Neuronal stem cell (in vitro differentiated cells): Measurements from ENCODE around the gene NXN.
A peak's percentile ranks its signal among the peaks of the same experiment; 100 is the strongest.

Experiments used
- DNase-seq: peaks from one replicate; pipeline ENCODE4 v3.0.0-alpha.2; 2013; ENCODE audit warnings: low spot score
- H2AFZ ChIP-seq: one replicate; pipeline ENCODE4 v1.6.1; 2013; ENCODE audit warnings: mild to moderate bottlenecking, low read length, inconsistent platforms
- H2AK5ac ChIP-seq: 2 replicates; pipeline ENCODE4 v1.6.1; 2013; ENCODE audit warnings: low read depth, mild to moderate bottlenecking, inconsistent platforms, low read length, moderate library complexity, mixed read lengths
- H2BK120ac ChIP-seq: 2 replicates; pipeline ENCODE4 v1.6.1; 2013; ENCODE audit warnings: low read depth, mild to moderate bottlenecking, inconsistent platforms, low read length, moderate library complexity, mixed read lengths
- H2BK12ac ChIP-seq: one replicate; pipeline ENCODE4 v1.6.1; 2013; ENCODE audit warnings: low read length, inconsistent platforms
- H2BK15ac ChIP-seq: 2 replicates; pipeline ENCODE4 v1.6.1; 2013; ENCODE audit warnings: mild to moderate bottlenecking, low read length, inconsistent platforms, mixed read lengths
- H2BK5ac ChIP-seq: one replicate; pipeline ENCODE4 v1.6.1; 2013; ENCODE audit warnings: inconsistent platforms, mild to moderate bottlenecking, low read length, moderate library complexity
- H3K14ac ChIP-seq: one replicate; pipeline ENCODE4 v1.6.1; 2013; ENCODE audit warnings: low read length, inconsistent platforms
- H3K18ac ChIP-seq: 2 replicates; pipeline ENCODE4 v1.6.1; 2013; ENCODE audit warnings: low read length, inconsistent platforms
- H3K23ac ChIP-seq: 2 replicates; pipeline ENCODE4 v1.6.1; 2013; ENCODE audit warnings: low read depth, mild to moderate bottlenecking, mixed read lengths, low read length, inconsistent platforms; ENCODE audit not compliant: poor library complexity
- H3K27ac ChIP-seq: replicated peaks from 3 replicates; pipeline ENCODE4 v1.5.1; 2013; ENCODE audit warnings: low read length, inconsistent platforms
- H3K27me3 ChIP-seq, 3 experiments: 2 replicates each; pipeline ENCODE4 v1.6.1; 2013; ENCODE audit warnings: low read length in 3 of 3, mild to moderate bottlenecking in 2 of 3, inconsistent platforms in 1 of 3, low read depth in 1 of 3, mixed read lengths in 1 of 3, moderate library complexity in 1 of 3; ENCODE audit not compliant: control insufficient read depth in 3 of 3, insufficient read depth in 3 of 3
- H3K36me3 ChIP-seq, 2 donors: replicated peaks in 1 of 2; 2 replicates each; pipeline ENCODE4 v1.6.1; 2013; ENCODE audit warnings: low read length in 2 of 2; ENCODE audit not compliant: control insufficient read depth in 2 of 2, insufficient read depth in 2 of 2
- H3K4ac ChIP-seq: 2 replicates; pipeline ENCODE4 v1.6.1; 2013; ENCODE audit warnings: inconsistent platforms, mild to moderate bottlenecking, low read length, moderate library complexity
- H3K4me1 ChIP-seq, 2 donors: 1 replicate in 1 of 2; 2 replicates in 1 of 2; pipeline ENCODE4 v1.6.1; 2013; ENCODE audit warnings: low read length in 2 of 2, low read depth in 1 of 2; ENCODE audit not compliant: control insufficient read depth in 2 of 2, insufficient read depth in 1 of 2
- H3K4me2 ChIP-seq: one replicate; pipeline ENCODE4 v1.6.1; 2013; ENCODE audit warnings: mild to moderate bottlenecking, low read length, inconsistent platforms; ENCODE audit not compliant: insufficient read depth, poor library complexity, severe bottlenecking
- H3K4me3 ChIP-seq, 2 donors: 2 replicates each; pipeline ENCODE4 v1.5.1; 2013; ENCODE audit warnings: low read length in 2 of 2, mild to moderate bottlenecking in 2 of 2, inconsistent platforms in 1 of 2, moderate library complexity in 1 of 2
- H3K79me1 ChIP-seq: one replicate; pipeline ENCODE4 v1.6.1; 2013; ENCODE audit warnings: low read depth, mild to moderate bottlenecking, inconsistent platforms, low read length, moderate library complexity
- H3K9ac ChIP-seq: one replicate; pipeline ENCODE4 v1.6.1; 2013; ENCODE audit warnings: mild to moderate bottlenecking, low read depth, low read length, inconsistent platforms; ENCODE audit not compliant: poor library complexity
- H3K9me3 ChIP-seq, 2 donors: replicated peaks in 1 of 2; 2 replicates each; pipeline versions ENCODE3 to v1.6.1; 2013; ENCODE audit warnings: low read length in 2 of 2, mild to moderate bottlenecking in 2 of 2, inconsistent platforms in 1 of 2, low read depth in 1 of 2, mixed read lengths in 1 of 2, moderate library complexity in 1 of 2; ENCODE audit not compliant: control insufficient read depth in 2 of 2, insufficient read depth in 1 of 2
- H4K8ac ChIP-seq: one replicate; pipeline ENCODE4 v1.6.1; 2013; ENCODE audit warnings: low read depth, mild to moderate bottlenecking, inconsistent platforms, low read length, moderate library complexity
- H4K91ac ChIP-seq: one replicate; pipeline ENCODE4 v1.6.1; 2013; ENCODE audit warnings: low read length, low read depth, mild to moderate bottlenecking, inconsistent platforms; ENCODE audit not compliant: poor library complexity
- WGBS, 2 donors: extraction: QIAGEN DNeasy Blood & Tissue Kit; methylation state at CpG; one replicate each; pipeline ENCODE4 v1.1.7; 2013; ENCODE audit warnings: missing lambda C conversion rate in 2 of 2, mixed read lengths in 1 of 2; ENCODE audit not compliant: insufficient read length in 2 of 2, insufficient replicate concordance in 1 of 2; ENCODE audit errors: extremely low coverage in 2 of 2; 5-methylcytosine and 5-hydroxymethylcytosine counted together

Gene NXN

GRCh38 chr17:863880-864279, 115.7 kb downstream of the NXN start:
- peak overlapping the region; percentile 18 for H3K9ac ChIP-seq
- H2BK12ac ChIP-seq = no peak overlapping the region
- no peak overlapping the region for H3K14ac ChIP-seq
- no peak overlapping the region for H3K4me2 ChIP-seq
- H2AK5ac ChIP-seq = no peak overlapping the region
- no peaks in the 10 kb centered on the region for H3K27me3 ChIP-seq
- no peaks in the 10 kb centered on the region for H3K79me1 ChIP-seq
- peaks cover 0 to 9% of the 10 kb centered on the region in 2 donors for H3K4me1 ChIP-seq
- no peak overlapping the region for H3K4me3 ChIP-seq
- H3K9me3 ChIP-seq = no peaks in the 10 kb centered on the region
- no CpG with 5 or more reads among the region's 23 CpGs for WGBS, 2 donors
- no peak overlapping the region for H3K27ac ChIP-seq
- H3K36me3 ChIP-seq = peaks cover 4 to 54% of the 10 kb centered on the region in 2 donors
- no peak overlapping the region for H3K18ac ChIP-seq
- H3K23ac ChIP-seq = no peak overlapping the region
- no peak overlapping the region for H2BK15ac ChIP-seq
- H4K8ac ChIP-seq = no peak overlapping the region
- H2BK5ac ChIP-seq = no peak overlapping the region
- H3K4ac ChIP-seq = no peak overlapping the region
- H2AFZ ChIP-seq = no peak overlapping the region
- no peak overlapping the region for H2BK120ac ChIP-seq
- DNase-seq = no peak
- peak overlapping the region; percentile 73 for H4K91ac ChIP-seq

GRCh38 chr17:862582-862981, 117.0 kb downstream of the NXN start:
- no CpG with 5 or more reads among the region's 7 CpGs for WGBS, 2 donors
- H2BK12ac ChIP-seq = no peak overlapping the region

GRCh38 chr17:861364-861763, 118.2 kb downstream of the NXN start:
- Histone ChIP-seq H2BK120ac (no peak overlapping the region), H3K4me1 (peaks cover 0 to 10% of the 10 kb centered on the region in 2 donors), H3K9ac (no peak overlapping the region), H3K36me3 (peaks cover 4 to 44% of the 10 kb centered on the region in 2 donors), H2BK15ac (no peak overlapping the region), H3K79me1 (no peaks in the 10 kb centered on the region), H4K8ac (no peak overlapping the region), H3K9me3 (no peaks in the 10 kb centered on the region), H2AFZ (no peak overlapping the region), H3K4me2 (no peak overlapping the region), H2BK5ac (no peak overlapping the region), H2AK5ac (no peak overlapping the region), H3K14ac (no peak overlapping the region), H4K91ac (no peak overlapping the region), H3K18ac (no peak overlapping the region), H3K27ac (no peak overlapping the region), H3K4ac (no peak overlapping the region), H2BK12ac (no peak overlapping the region), H3K4me3 (no peak overlapping the region), H3K27me3 (no peaks in the 10 kb centered on the region), H3K23ac (no peak overlapping the region)
- no CpG with 5 or more reads among the region's 9 CpGs for WGBS, 2 donors
- DNase-seq = no peak

More at GRCh38 chr17:862582-862981, 117.0 kb downstream of the NXN start:
- Histone ChIP-seq H3K4me2 (no peak overlapping the region), H2BK15ac (no peak overlapping the region), H3K9ac (no peak overlapping the region), H4K8ac (no peak overlapping the region), H3K27me3 (no peaks in the 10 kb centered on the region), H3K79me1 (no peaks in the 10 kb centered on the region), H3K18ac (no peak overlapping the region), H3K9me3 (no peaks in the 10 kb centered on the region), H3K4ac (no peak overlapping the region), H2AK5ac (no peak overlapping the region), H3K14ac (no peak overlapping the region), H2BK120ac (no peak overlapping the region), H3K36me3 (peaks cover 4 to 46% of the 10 kb centered on the region in 2 donors), H3K4me3 (no peak overlapping the region), H4K91ac (no peak overlapping the region), H2BK5ac (no peak overlapping the region), H3K27ac (no peak overlapping the region), H2AFZ (no peak overlapping the region), H3K23ac (no peak overlapping the region), H3K4me1 (peaks cover 0 to 10% of the 10 kb centered on the region in 2 donors)
- DNase-seq = no peak

- H3K4me2 ChIP-seq = no peak overlapping the region
- no peak overlapping the region for H2BK15ac ChIP-seq
- H2AFZ ChIP-seq = no peak overlapping the region
- H3K14ac ChIP-seq = no peak overlapping the region
- H4K91ac ChIP-seq = no peak overlapping the region
- H3K36me3 ChIP-seq = peaks cover 4 to 40% of the 10 kb centered on the region in 2 donors
- no peak overlapping the region for H3K4me3 ChIP-seq
- no peak overlapping the region for H2AK5ac ChIP-seq
- H3K18ac ChIP-seq = no peak overlapping the region
- no peak overlapping the region for H3K23ac ChIP-seq
- H2BK5ac ChIP-seq = no peak overlapping the region
- H3K4ac ChIP-seq = no peak overlapping the region
- no peak overlapping the region for H2BK120ac ChIP-seq
- no peak overlapping the region for H2BK12ac ChIP-seq
- peaks cover 0 to 10% of the 10 kb centered on the region in 2 donors for H3K4me1 ChIP-seq
- WGBS, 2 donors = no CpG with 5 or more reads among the region's 5 CpGs
- H3K79me1 ChIP-seq = no peaks in the 10 kb centered on the region
- H3K9ac ChIP-seq = no peak overlapping the region
- no peaks in the 10 kb centered on the region for H3K27me3 ChIP-seq
- no peak for DNase-seq
- no peak overlapping the region for H3K27ac ChIP-seq
- no peaks in the 10 kb centered on the region for H3K9me3 ChIP-seq
- H4K8ac ChIP-seq = no peak overlapping the region
Observed at GRCh38 chr17:860805-861204, 118.8 kb downstream of the NXN start.
